ENCODE data around the gene IFIT1B. TPM values are rescaled to one million over a fixed set of nuclear protein-coding genes. Genes with fewer than 3 reads are reported as not detected.

Gene IFIT1B
- total RNA-seq, 2 experiments from 2014 or later, result not detected

GRCh38 chr10:89357975-89358374, 19.9 kb upstream of the IFIT1B start:
- Mint-ChIP-seq H3K4me1 (no peaks in the 10 kb centered on the region), H3K27me3 (peaks cover 18% of the 10 kb centered on the region), H3K36me3 (peaks cover 6% of the 10 kb centered on the region), H3K9me3 (peaks cover 5% of the 10 kb centered on the region), H3K27ac (no peak overlapping the region), H3K4me3 (no peak overlapping the region)
- DNase-seq, result no peak

GRCh38 chr10:89360157-89360556, 17.7 kb upstream of the IFIT1B start:
- no peak for DNase-seq
- no peaks in the 10 kb centered on the region for H3K36me3 Mint-ChIP-seq
- H3K9me3 Mint-ChIP-seq, result no peaks in the 10 kb centered on the region
- H3K4me1 Mint-ChIP-seq, result peaks cover 12% of the 10 kb centered on the region
- no peak overlapping the region for H3K4me3 Mint-ChIP-seq
- H3K27ac Mint-ChIP-seq, result no peak overlapping the region
- H3K27me3 Mint-ChIP-seq, result peaks cover 9% of the 10 kb centered on the region

- H3K27ac Mint-ChIP-seq, result no peak overlapping the region
- peaks cover 2% of the 10 kb centered on the region for H3K36me3 Mint-ChIP-seq
- H3K27me3 Mint-ChIP-seq, result peaks cover 9% of the 10 kb centered on the region
- H3K4me3 Mint-ChIP-seq, result no peak overlapping the region
- DNase-seq, result no peak
- H3K4me1 Mint-ChIP-seq, result peaks cover 19% of the 10 kb centered on the region
- peaks cover 4% of the 10 kb centered on the region for H3K9me3 Mint-ChIP-seq
Observed at GRCh38 chr10:89362929-89363328, 14.9 kb upstream of the IFIT1B start.

- DNase-seq, result no peak
- Mint-ChIP-seq H3K27me3 (peaks cover 4% of the 10 kb centered on the region), H3K4me1 (peaks cover 19% of the 10 kb centered on the region), H3K9me3 (peaks cover 4% of the 10 kb centered on the region), H3K36me3 (peaks cover 2% of the 10 kb centered on the region), H3K27ac (peak overlapping the region; percentile 1), H3K4me3 (no peak overlapping the region)
Observed at GRCh38 chr10:89363729-89364442, 14.0 kb upstream of the IFIT1B start.

- H3K4me3 Mint-ChIP-seq, result no peak overlapping the region
- H3K36me3 Mint-ChIP-seq, result peaks cover 2% of the 10 kb centered on the region
- H3K27me3 Mint-ChIP-seq, result peaks cover 4% of the 10 kb centered on the region
- H3K27ac Mint-ChIP-seq, result no peak overlapping the region
- H3K9me3 Mint-ChIP-seq, result peaks cover 4% of the 10 kb centered on the region
- DNase-seq, result no peak
- peaks cover 19% of the 10 kb centered on the region for H3K4me1 Mint-ChIP-seq
Observed at GRCh38 chr10:89364531-89364930, 13.3 kb upstream of the IFIT1B start.

- peak; percentile 14 for DNase-seq
- no peak overlapping the region for H3K4me3 Mint-ChIP-seq
- peaks cover 4% of the 10 kb centered on the region for H3K9me3 Mint-ChIP-seq
- H3K4me1 Mint-ChIP-seq, result peaks cover 19% of the 10 kb centered on the region
- H3K27ac Mint-ChIP-seq, result no peak overlapping the region
- H3K27me3 Mint-ChIP-seq, result peaks cover 8% of the 10 kb centered on the region
- peaks cover 2% of the 10 kb centered on the region for H3K36me3 Mint-ChIP-seq
Observed at GRCh38 chr10:89367529-89367928, 10.3 kb upstream of the IFIT1B start.

- Mint-ChIP-seq H3K27ac (no peak overlapping the region), H3K27me3 (peaks cover 12% of the 10 kb centered on the region), H3K9me3 (peaks cover 4% of the 10 kb centered on the region), H3K4me1 (peaks cover 19% of the 10 kb centered on the region), H3K4me3 (no peak overlapping the region), H3K36me3 (peaks cover 2% of the 10 kb centered on the region)
- DNase-seq, result no peak
Observed at GRCh38 chr10:89368129-89368528, 9.7 kb upstream of the IFIT1B start.

- H3K36me3 Mint-ChIP-seq, result peaks cover 2% of the 10 kb centered on the region
- no peak overlapping the region for H3K27ac Mint-ChIP-seq
- DNase-seq, result no peak
- peaks cover 4% of the 10 kb centered on the region for H3K9me3 Mint-ChIP-seq
- H3K4me1 Mint-ChIP-seq, result peaks cover 16% of the 10 kb centered on the region
- H3K27me3 Mint-ChIP-seq, result peaks cover 12% of the 10 kb centered on the region
- H3K4me3 Mint-ChIP-seq, result no peak overlapping the region
Observed at GRCh38 chr10:89369156-89370105, 8.4 kb upstream of the IFIT1B start.

- Mint-ChIP-seq H3K36me3 (no peaks in the 10 kb centered on the region), H3K4me3 (no peak overlapping the region), H3K4me1 (peaks cover 10% of the 10 kb centered on the region), H3K27ac (no peak overlapping the region), H3K9me3 (no peaks in the 10 kb centered on the region), H3K27me3 (peaks cover 12% of the 10 kb centered on the region)
- no peak for DNase-seq
Observed at GRCh38 chr10:89371079-89371478, 6.8 kb upstream of the IFIT1B start.

- H3K27me3 Mint-ChIP-seq, result peaks cover 12% of the 10 kb centered on the region
- H3K27ac Mint-ChIP-seq, result no peak overlapping the region
- no peaks in the 10 kb centered on the region for H3K36me3 Mint-ChIP-seq
- H3K4me1 Mint-ChIP-seq, result peaks cover 10% of the 10 kb centered on the region
- no peak overlapping the region for H3K4me3 Mint-ChIP-seq
- no peaks in the 10 kb centered on the region for H3K9me3 Mint-ChIP-seq
- no peak for DNase-seq
Observed at GRCh38 chr10:89371987-89372386, 5.9 kb upstream of the IFIT1B start.

GRCh38 chr10:89373916-89374711, 3.7 kb upstream of the IFIT1B start:
- Mint-ChIP-seq H3K4me3 (no peak overlapping the region), H3K4me1 (peaks cover 3% of the 10 kb centered on the region), H3K27ac (no peak overlapping the region), H3K9me3 (no peaks in the 10 kb centered on the region), H3K27me3 (peaks cover 12% of the 10 kb centered on the region), H3K36me3 (no peaks in the 10 kb centered on the region)
- DNase-seq, result no peak

GRCh38 chr10:89374713-89375141, 3.1 kb upstream of the IFIT1B start:
- Mint-ChIP-seq H3K9me3 (no peaks in the 10 kb centered on the region), H3K27ac (no peak overlapping the region), H3K36me3 (no peaks in the 10 kb centered on the region), H3K27me3 (peaks cover 12% of the 10 kb centered on the region), H3K4me1 (peaks cover 3% of the 10 kb centered on the region), H3K4me3 (no peak overlapping the region)
- no peak for DNase-seq

- no peak for DNase-seq
- no peak overlapping the region for H3K27ac Mint-ChIP-seq
- H3K4me3 Mint-ChIP-seq, result no peak overlapping the region
- no peaks in the 10 kb centered on the region for H3K36me3 Mint-ChIP-seq
- H3K9me3 Mint-ChIP-seq, result no peaks in the 10 kb centered on the region
- peaks cover 7% of the 10 kb centered on the region for H3K4me1 Mint-ChIP-seq
- no peaks in the 10 kb centered on the region for H3K27me3 Mint-ChIP-seq
Observed at GRCh38 chr10:89379103-89379502, 1.2 kb downstream of the IFIT1B start.

- Mint-ChIP-seq H3K4me1 (peaks cover 5% of the 10 kb centered on the region), H3K9me3 (no peaks in the 10 kb centered on the region), H3K36me3 (no peaks in the 10 kb centered on the region), H3K27ac (no peak overlapping the region), H3K4me3 (no peak overlapping the region), H3K27me3 (no peaks in the 10 kb centered on the region)
- DNase-seq, result no peak
Observed at GRCh38 chr10:89382757-89383156, 4.9 kb downstream of the IFIT1B start.

All from activated naive CD8-positive, alpha-beta T cell treated with anti-CD3 and anti-CD28 coated beads for 36 hours (primary cell).